ENCODE measurements around the gene LRPAP1.

LRPAP1 gene

GRCh38 chr4:3532751-3533422 lies 665 bp upstream of the LRPAP1 start:
- no peak for DNase-seq (ENCODE audit: low read depth, low spot score)

GRCh38 chr4:3531318-3531878 lies 824 bp downstream of the LRPAP1 start:
- DNase-seq (ENCODE audit: low read depth, low spot score) = no peak

GRCh38 chr4:3530663-3531254 lies 1.5 kb downstream of the LRPAP1 start:
- no peak for DNase-seq (ENCODE audit: low read depth, low spot score)

- DNase-seq (ENCODE audit: low read depth, low spot score) = no peak
Measured at GRCh38 chr4:3530051-3530450, 2.2 kb downstream of the LRPAP1 start.

- DNase-seq (ENCODE audit: low read depth, low spot score) = no peak
Measured at GRCh38 chr4:3529363-3529762, 2.9 kb downstream of the LRPAP1 start.

- no peak for DNase-seq (ENCODE audit: low read depth, low spot score)
Measured at GRCh38 chr4:3527914-3528876, 4.0 kb downstream of the LRPAP1 start.

- no peak for DNase-seq (ENCODE audit: low read depth, low spot score)
Measured at GRCh38 chr4:3527101-3527913, 4.9 kb downstream of the LRPAP1 start.

- no peak for DNase-seq (ENCODE audit: low read depth, low spot score)
Measured at GRCh38 chr4:3526456-3526855, 5.8 kb downstream of the LRPAP1 start.

- DNase-seq (ENCODE audit: low read depth, low spot score) = no peak
Measured at GRCh38 chr4:3525532-3526430, 6.4 kb downstream of the LRPAP1 start.

GRCh38 chr4:3524920-3525319 lies 7.3 kb downstream of the LRPAP1 start:
- DNase-seq (ENCODE audit: low read depth, low spot score) = no peak

GRCh38 chr4:3524349-3524748 lies 7.9 kb downstream of the LRPAP1 start:
- DNase-seq (ENCODE audit: low read depth, low spot score) = no peak

- DNase-seq (ENCODE audit: low read depth, low spot score) = no peak
Measured at GRCh38 chr4:3523628-3524221, 8.5 kb downstream of the LRPAP1 start.

GRCh38 chr4:3523146-3523627 lies 9.0 kb downstream of the LRPAP1 start:
- DNase-seq (ENCODE audit: low read depth, low spot score) = no peak

GRCh38 chr4:3522651-3523050 lies 9.6 kb downstream of the LRPAP1 start:
- no peak for DNase-seq (ENCODE audit: low read depth, low spot score)

GRCh38 chr4:3522326-3522640 lies 9.9 kb downstream of the LRPAP1 start:
- no peak for DNase-seq (ENCODE audit: low read depth, low spot score)

GRCh38 chr4:3521621-3522325 lies 10.4 kb downstream of the LRPAP1 start:
- DNase-seq (ENCODE audit: low read depth, low spot score) = no peak

- DNase-seq (ENCODE audit: low read depth, low spot score) = no peak
Measured at GRCh38 chr4:3520796-3521600, 11.2 kb downstream of the LRPAP1 start.

GRCh38 chr4:3520276-3520675 lies 11.9 kb downstream of the LRPAP1 start:
- DNase-seq (ENCODE audit: low read depth, low spot score) = no peak
